ENCODE measurements around the gene UBE2O.
"Not testable (repeated sequence)": the region's sequence is repeated elsewhere in the genome, so short reads cannot be mapped to it uniquely, and the experiment has no call there.

The UBE2O gene

DNA sequence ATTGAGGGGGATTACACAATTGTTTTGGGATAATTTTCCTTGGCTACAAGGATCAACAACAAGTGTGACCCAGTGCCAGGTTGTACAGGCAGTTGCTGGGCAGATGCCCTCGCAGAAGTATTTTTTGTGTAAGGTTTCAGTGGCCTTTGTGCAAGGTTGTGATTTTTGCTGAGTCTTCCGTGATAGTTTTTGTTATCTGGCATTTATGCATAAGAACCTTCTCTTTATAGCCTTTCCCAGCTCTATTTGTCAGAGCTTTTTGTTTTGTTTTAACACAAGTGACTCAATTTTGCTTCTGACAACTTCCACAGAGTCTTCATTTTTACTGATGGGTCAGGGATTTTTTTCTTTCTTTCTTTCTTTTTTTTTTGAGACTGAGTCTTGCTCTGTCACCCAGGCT is 92.5 kb downstream of the UBE2O start:
- H3K4me3 ChIP-seq (ENCODE audit: insufficient read depth, low read depth, low read length, poor library complexity, severe bottlenecking), result no peak overlapping the region
- no peak overlapping the region for H3K27ac ChIP-seq (ENCODE audit: insufficient read depth, low read length, poor library complexity, severe bottlenecking)
- no peak for DNase-seq
- H3K27me3 ChIP-seq (replicated peaks; ENCODE audit: control insufficient read depth, insufficient read depth, low read length, poor library complexity, severe bottlenecking), result no peaks in the 10 kb centered on the region
- no peaks in the 10 kb centered on the region for H3K36me3 ChIP-seq (ENCODE audit: control insufficient read depth, insufficient read depth, low read length)
- no peaks in the 10 kb centered on the region for H3K9me3 ChIP-seq (ENCODE audit: control insufficient read depth, low read length)
- H3K4me1 ChIP-seq (ENCODE audit: control insufficient read depth, insufficient read depth, low read length, poor library complexity, severe bottlenecking), result no peaks in the 10 kb centered on the region

DNA sequence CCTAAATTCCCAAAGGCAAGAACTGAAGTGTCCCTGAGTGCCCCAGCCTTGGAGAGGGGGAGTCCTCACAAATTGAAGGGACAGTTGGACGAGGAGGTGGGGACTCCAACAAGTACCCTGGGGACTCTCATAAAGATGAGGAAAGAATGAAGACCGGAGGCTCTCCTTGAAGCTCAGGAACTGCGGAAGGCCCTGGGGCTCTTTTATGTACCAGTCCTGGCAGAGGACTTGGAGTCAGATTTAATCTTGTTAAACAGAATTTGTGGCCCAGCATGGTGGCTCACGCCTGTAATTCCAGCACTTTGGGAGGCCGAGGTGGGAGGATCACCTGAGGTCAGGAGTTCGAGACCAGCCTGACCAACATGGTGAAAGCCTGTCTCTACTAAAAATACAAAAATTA is 93.2 kb downstream of the UBE2O start:
- not testable (repeated sequence) for DNase-seq; H3K27ac ChIP-seq (ENCODE audit: insufficient read depth, low read length, poor library complexity, severe bottlenecking); H3K4me3 ChIP-seq (ENCODE audit: insufficient read depth, low read depth, low read length, poor library complexity, severe bottlenecking); H3K36me3 ChIP-seq (ENCODE audit: control insufficient read depth, insufficient read depth, low read length); H3K9me3 ChIP-seq (ENCODE audit: control insufficient read depth, low read length); H3K27me3 ChIP-seq (replicated peaks; ENCODE audit: control insufficient read depth, insufficient read depth, low read length, poor library complexity, severe bottlenecking); H3K4me1 ChIP-seq (ENCODE audit: control insufficient read depth, insufficient read depth, low read length, poor library complexity, severe bottlenecking)

DNA sequence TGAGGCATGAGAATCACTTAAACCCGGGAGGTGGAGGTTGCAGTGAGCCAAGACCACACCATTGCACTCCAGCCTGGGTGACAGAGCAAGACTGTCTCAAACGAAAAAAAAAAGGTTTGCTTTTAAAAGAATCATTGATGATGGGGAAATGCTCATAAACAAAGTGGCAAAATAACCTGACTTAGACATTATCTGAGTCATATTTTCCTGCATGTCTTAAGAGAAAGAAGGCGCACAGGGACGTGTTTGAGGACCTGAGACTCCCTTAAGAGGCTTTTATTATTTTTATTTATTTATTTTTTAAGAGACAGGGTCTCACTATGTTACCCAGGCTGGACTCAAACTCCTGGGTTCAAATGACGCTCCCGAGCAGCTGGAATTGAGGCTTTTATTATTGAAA is 93.6 kb downstream of the UBE2O start:
- no peaks in the 10 kb centered on the region for H3K36me3 ChIP-seq (ENCODE audit: control insufficient read depth, insufficient read depth, low read length)
- H3K4me1 ChIP-seq (ENCODE audit: control insufficient read depth, insufficient read depth, low read length, poor library complexity, severe bottlenecking), result no peaks in the 10 kb centered on the region
- no peaks in the 10 kb centered on the region for H3K27me3 ChIP-seq (replicated peaks; ENCODE audit: control insufficient read depth, insufficient read depth, low read length, poor library complexity, severe bottlenecking)
- DNase-seq, result no peak
- no peak overlapping the region for H3K27ac ChIP-seq (ENCODE audit: insufficient read depth, low read length, poor library complexity, severe bottlenecking)
- H3K4me3 ChIP-seq (ENCODE audit: insufficient read depth, low read depth, low read length, poor library complexity, severe bottlenecking), result no peak overlapping the region
- H3K9me3 ChIP-seq (ENCODE audit: control insufficient read depth, low read length), result no peaks in the 10 kb centered on the region

DNA sequence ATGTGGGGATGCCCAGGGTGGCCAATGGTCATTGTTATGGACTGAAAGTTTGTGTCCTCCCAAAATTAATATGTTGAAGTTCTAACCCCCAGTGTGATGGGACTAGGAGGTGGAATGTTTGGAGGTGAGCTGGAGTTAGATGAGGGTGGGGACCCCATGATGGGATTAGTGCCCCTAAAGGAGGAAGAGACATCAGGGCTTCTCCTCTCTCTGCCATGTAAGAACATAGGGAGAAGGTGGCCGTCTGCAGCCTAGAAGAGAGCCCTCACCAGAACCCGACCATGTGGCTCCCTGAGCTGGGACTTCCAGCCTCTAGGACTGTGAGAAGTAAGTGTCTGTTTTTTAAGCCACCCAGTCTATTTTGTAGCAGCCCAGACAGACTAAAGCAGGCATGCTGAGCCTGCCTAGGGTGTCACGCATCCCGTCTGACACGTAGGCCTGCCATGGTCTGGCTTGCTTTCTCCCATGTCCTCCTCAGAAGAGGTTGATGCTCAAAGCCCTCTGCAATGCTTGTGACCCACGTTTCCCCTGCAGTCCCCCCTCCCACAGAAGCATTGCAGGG is 95.3 kb downstream of the UBE2O start:
- no peaks in the 10 kb centered on the region for H3K27me3 ChIP-seq (replicated peaks; ENCODE audit: control insufficient read depth, insufficient read depth, low read length, poor library complexity, severe bottlenecking)
- no peak overlapping the region for H3K27ac ChIP-seq (ENCODE audit: insufficient read depth, low read length, poor library complexity, severe bottlenecking)
- H3K4me1 ChIP-seq (ENCODE audit: control insufficient read depth, insufficient read depth, low read length, poor library complexity, severe bottlenecking), result no peaks in the 10 kb centered on the region
- no peaks in the 10 kb centered on the region for H3K9me3 ChIP-seq (ENCODE audit: control insufficient read depth, low read length)
- no peaks in the 10 kb centered on the region for H3K36me3 ChIP-seq (ENCODE audit: control insufficient read depth, insufficient read depth, low read length)
- DNase-seq, result no peak
- no peak overlapping the region for H3K4me3 ChIP-seq (ENCODE audit: insufficient read depth, low read depth, low read length, poor library complexity, severe bottlenecking)

DNA sequence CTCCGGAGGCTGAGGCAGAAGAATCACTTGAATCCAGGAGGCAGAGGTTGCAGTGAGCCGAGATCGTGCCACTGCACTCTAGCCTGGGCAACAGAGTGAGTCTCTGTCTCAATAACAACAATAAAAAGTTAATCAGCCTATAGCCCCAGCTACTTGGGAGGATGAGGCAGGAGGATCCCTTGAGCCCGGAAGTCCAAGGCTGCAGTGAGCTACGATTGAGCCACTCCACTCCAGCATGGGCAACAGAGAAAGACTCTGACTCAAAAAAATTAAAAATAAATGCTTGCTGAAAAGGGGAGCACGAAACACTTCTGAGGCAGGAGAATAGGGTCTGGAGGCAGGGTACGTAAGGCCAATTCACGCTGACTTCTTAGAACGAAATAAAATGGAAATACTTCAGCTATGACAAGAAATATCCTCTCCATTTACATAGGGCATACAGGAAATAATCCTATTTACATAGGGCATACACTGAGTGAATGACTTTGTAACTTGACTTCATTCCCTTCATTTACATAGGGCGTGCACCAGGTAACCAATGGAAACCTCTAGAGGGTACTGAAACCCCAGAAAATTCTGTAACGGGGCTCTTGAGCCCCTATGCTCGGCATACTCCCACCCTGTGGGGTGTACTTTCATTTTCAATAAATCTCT is 96.0 kb downstream of the UBE2O start:
- Histone ChIP-seq H3K9me3 (ENCODE audit: control insufficient read depth, low read length) (no peaks in the 10 kb centered on the region), H3K27me3 (replicated peaks; ENCODE audit: control insufficient read depth, insufficient read depth, low read length, poor library complexity, severe bottlenecking) (no peaks in the 10 kb centered on the region), H3K4me1 (ENCODE audit: control insufficient read depth, insufficient read depth, low read length, poor library complexity, severe bottlenecking) (no peaks in the 10 kb centered on the region), H3K4me3 (ENCODE audit: insufficient read depth, low read depth, low read length, poor library complexity, severe bottlenecking) (no peak overlapping the region), H3K27ac (ENCODE audit: insufficient read depth, low read length, poor library complexity, severe bottlenecking) (no peak overlapping the region), H3K36me3 (ENCODE audit: control insufficient read depth, insufficient read depth, low read length) (no peaks in the 10 kb centered on the region)
- no peak for DNase-seq

DNA sequence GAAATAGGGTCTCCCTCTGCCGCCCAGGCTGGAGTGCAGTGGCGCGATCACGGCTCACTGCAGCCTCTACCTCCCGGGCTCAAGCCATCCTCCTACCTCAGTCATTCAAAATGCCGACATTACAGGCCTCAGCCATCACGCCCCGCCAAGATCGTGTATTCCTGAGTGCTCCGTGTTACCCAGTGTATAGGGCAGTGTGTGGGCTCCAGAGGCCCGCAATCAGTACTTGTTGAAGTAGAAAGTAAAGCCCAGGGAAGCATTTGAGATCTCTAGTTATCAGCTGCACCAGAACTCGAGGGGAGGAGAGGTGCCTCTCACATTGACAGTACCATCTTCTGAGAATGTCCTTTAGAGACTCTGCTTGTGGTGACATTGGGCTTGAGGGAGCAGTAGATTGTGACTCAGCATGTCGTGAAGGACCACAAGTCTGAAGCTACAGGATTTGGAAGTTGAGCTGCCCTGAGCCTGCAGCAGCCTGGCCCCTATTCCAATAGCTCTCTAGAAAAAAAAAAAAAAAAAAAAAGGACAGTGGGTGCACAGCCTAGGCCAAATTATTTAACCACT is 98.1 kb downstream of the UBE2O start:
- Histone ChIP-seq H3K36me3 (ENCODE audit: control insufficient read depth, insufficient read depth, low read length) (no peaks in the 10 kb centered on the region), H3K4me1 (ENCODE audit: control insufficient read depth, insufficient read depth, low read length, poor library complexity, severe bottlenecking) (no peaks in the 10 kb centered on the region), H3K27ac (ENCODE audit: insufficient read depth, low read length, poor library complexity, severe bottlenecking) (no peak overlapping the region), H3K4me3 (ENCODE audit: insufficient read depth, low read depth, low read length, poor library complexity, severe bottlenecking) (no peak overlapping the region), H3K27me3 (replicated peaks; ENCODE audit: control insufficient read depth, insufficient read depth, low read length, poor library complexity, severe bottlenecking) (no peaks in the 10 kb centered on the region), H3K9me3 (ENCODE audit: control insufficient read depth, low read length) (no peaks in the 10 kb centered on the region)
- no peak for DNase-seq

DNA sequence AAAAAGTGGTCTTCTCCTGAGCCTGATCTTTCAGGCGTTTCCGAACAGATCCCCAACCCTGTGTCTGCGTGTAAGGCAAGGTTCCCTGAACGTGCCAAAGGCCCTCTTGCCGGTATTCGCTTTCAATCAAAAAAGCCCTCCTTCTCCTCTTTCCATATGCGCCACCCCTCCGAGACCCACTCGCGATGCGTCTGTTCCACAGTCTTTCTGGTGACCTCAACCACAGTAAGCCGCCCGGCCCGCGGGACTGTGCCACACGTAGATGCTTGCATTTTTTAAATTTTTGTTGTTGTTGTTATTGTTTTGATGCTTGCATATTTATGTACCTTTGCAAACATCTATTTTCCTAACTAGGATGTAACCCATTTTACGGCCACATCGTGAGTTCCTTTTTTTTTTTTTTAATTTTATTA is 98.6 kb downstream of the UBE2O start:
- Histone ChIP-seq H3K4me1 (ENCODE audit: control insufficient read depth, insufficient read depth, low read length, poor library complexity, severe bottlenecking) (no peaks in the 10 kb centered on the region), H3K4me3 (ENCODE audit: insufficient read depth, low read depth, low read length, poor library complexity, severe bottlenecking) (peak overlapping the region; percentile 88), H3K9me3 (ENCODE audit: control insufficient read depth, low read length) (no peaks in the 10 kb centered on the region), H3K36me3 (ENCODE audit: control insufficient read depth, insufficient read depth, low read length) (no peaks in the 10 kb centered on the region), H3K27me3 (replicated peaks; ENCODE audit: control insufficient read depth, insufficient read depth, low read length, poor library complexity, severe bottlenecking) (no peaks in the 10 kb centered on the region), H3K27ac (ENCODE audit: insufficient read depth, low read length, poor library complexity, severe bottlenecking) (peak overlapping the region; percentile 76)
- no peak for DNase-seq

DNA sequence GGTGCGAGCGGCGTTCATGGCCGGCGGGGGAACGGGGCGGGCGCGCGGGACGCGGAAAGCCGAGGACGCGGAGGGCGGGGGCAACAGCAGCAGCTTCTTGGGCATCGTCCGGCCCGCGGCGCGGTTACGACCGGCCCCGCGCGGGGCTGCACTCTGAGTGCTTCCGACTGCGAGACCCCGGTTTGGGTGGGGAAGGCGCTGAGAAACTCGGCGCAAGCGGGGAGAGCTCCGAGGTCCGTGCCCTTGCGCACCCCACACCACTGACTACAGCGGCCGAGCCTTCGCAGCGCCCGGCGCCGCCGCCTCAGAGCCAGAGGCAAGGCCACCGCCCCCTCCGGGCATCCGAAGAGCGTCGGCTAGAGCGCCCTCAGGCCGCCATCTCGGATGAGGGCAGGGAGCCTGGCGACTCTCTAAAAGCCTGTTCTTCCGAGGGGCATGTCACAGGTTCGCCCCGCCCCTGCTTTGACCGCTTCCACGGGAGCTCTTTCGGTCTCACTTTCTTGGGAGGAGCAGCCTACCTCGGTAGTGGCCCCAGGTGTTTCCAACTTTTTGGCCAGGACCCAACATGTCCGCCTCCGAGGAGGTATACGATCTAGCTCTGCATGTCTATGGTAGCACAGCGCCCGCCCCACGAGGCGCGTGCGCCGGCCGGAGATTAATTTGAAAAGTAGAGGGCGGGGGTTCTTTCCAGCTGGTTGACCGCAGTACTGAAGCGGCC is 99.2 kb downstream of the UBE2O start, which contains the start of gene PRPSAP1:
Gene PRPSAP1, minus strand, starts transcription at position 318 of the 718 bp plus-strand sequence. Its CDS starts 213 bp downstream, at position 105.
- Histone ChIP-seq H3K27me3 (replicated peaks; ENCODE audit: control insufficient read depth, insufficient read depth, low read length, poor library complexity, severe bottlenecking) (no peaks in the 10 kb centered on the region), H3K36me3 (ENCODE audit: control insufficient read depth, insufficient read depth, low read length) (no peaks in the 10 kb centered on the region), H3K27ac (ENCODE audit: insufficient read depth, low read length, poor library complexity, severe bottlenecking) (peak within 1 kb of the TSS; percentile 76), H3K9me3 (ENCODE audit: control insufficient read depth, low read length) (no peaks in the 10 kb centered on the region), H3K4me3 (ENCODE audit: insufficient read depth, low read depth, low read length, poor library complexity, severe bottlenecking) (peak within 1 kb of the TSS; percentile 88), H3K4me1 (ENCODE audit: control insufficient read depth, insufficient read depth, low read length, poor library complexity, severe bottlenecking) (no peaks in the 10 kb centered on the region)
- DNase-seq, result peak; percentile 45 to 69 (median 62)

DNA sequence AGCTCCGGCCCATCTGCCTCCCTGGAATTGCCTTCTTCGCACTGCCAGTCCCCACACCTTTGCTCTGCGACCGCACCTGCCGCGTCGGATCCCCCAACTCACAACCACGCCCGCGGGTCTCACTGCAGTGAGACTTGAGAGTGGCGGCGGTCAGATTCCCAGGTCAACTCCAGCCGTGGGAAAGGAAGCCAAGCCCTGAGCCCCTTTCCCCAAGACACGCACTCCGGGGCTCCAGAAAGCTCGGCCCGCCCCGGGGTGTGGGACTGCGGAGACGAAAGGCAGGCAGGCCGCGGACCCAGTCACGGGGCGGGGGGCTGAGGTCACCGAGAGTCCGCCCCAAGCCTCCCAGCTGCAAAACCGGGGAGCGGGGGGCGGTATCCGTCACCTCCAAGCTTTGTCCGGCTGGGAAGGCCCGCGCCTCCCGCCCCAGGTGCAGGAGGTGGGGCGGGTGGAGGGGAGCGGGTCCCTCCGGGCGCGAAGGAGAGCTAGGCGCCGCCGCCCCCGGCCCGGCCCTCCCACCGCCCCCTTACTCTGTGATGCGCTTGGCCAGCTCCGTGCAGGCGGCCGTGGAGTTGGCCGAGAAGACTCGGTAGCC is 99.9 kb downstream of the UBE2O start:
- H3K36me3 ChIP-seq (ENCODE audit: control insufficient read depth, insufficient read depth, low read length), result no peaks in the 10 kb centered on the region
- peak overlapping the region; percentile 88 for H3K4me3 ChIP-seq (ENCODE audit: insufficient read depth, low read depth, low read length, poor library complexity, severe bottlenecking)
- no peaks in the 10 kb centered on the region for H3K27me3 ChIP-seq (replicated peaks; ENCODE audit: control insufficient read depth, insufficient read depth, low read length, poor library complexity, severe bottlenecking)
- H3K27ac ChIP-seq (ENCODE audit: insufficient read depth, low read length, poor library complexity, severe bottlenecking), result peak overlapping the region; percentile 76
- no peaks in the 10 kb centered on the region for H3K4me1 ChIP-seq (ENCODE audit: control insufficient read depth, insufficient read depth, low read length, poor library complexity, severe bottlenecking)
- H3K9me3 ChIP-seq (ENCODE audit: control insufficient read depth, low read length), result no peaks in the 10 kb centered on the region
- DNase-seq, result peak in 1 of 3 donors; percentile 2

Data from effector memory CD4-positive, alpha-beta T cell (primary cell).